OCI-LY7 (cell line): Measurements from ENCODE around the gene PLAC1.

Experiments used
- EZH2phosphoT487 ChIP-seq: fragments of 200-600 bp; sonication (generic); IDR thresholded peaks from 2 replicates; pipeline ENCODE4 v1.6.1; 2018; ENCODE audit warnings: low read depth, borderline replicate concordance, mild to moderate bottlenecking, mixed run types, antibody characterized with exemption, low read length, moderate library complexity, mixed read lengths
- TF ChIP-seq, protein P1 (sequence below): fragments of 200-600 bp; sonication (generic); conservative IDR thresholded peaks from 2 replicates; pipeline ENCODE4 v1.5.1; 2014; ENCODE audit warnings: mild to moderate bottlenecking, antibody characterized with exemption, low read length, moderate library complexity, mixed read lengths

DNA sequence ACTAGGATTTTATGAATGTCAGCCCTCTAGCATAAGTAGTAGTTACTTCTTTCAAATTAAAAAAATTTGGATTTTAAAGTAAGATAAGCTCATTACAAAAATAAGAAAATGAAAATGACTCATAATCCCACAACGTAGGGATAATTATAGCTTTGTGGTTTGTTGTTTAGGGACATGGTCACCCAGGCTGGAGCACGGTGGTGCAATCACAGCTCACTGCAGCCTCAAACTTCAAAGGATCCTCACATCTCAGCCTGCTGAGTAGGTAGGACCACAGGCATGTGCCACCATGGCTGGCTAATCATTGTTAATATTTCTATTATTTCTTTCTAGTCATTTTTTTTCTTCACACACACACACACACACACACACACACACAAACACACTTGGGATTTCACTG, 57.6 kb downstream of the PLAC1 start:
- TF ChIP-seq, protein P1, sequence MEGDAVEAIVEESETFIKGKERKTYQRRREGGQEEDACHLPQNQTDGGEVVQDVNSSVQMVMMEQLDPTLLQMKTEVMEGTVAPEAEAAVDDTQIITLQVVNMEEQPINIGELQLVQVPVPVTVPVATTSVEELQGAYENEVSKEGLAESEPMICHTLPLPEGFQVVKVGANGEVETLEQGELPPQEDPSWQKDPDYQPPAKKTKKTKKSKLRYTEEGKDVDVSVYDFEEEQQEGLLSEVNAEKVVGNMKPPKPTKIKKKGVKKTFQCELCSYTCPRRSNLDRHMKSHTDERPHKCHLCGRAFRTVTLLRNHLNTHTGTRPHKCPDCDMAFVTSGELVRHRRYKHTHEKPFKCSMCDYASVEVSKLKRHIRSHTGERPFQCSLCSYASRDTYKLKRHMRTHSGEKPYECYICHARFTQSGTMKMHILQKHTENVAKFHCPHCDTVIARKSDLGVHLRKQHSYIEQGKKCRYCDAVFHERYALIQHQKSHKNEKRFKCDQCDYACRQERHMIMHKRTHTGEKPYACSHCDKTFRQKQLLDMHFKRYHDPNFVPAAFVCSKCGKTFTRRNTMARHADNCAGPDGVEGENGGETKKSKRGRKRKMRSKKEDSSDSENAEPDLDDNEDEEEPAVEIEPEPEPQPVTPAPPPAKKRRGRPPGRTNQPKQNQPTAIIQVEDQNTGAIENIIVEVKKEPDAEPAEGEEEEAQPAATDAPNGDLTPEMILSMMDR: no peak
- no peak for TF ChIP-seq EZH2phosphoT487
